Liver (tissue), 9 donors: ENCODE data around the gene AIMP1. TPM values are rescaled to one million over a fixed set of nuclear protein-coding genes. Genes with fewer than 3 reads are reported as not detected.
"Not testable (repeated sequence)": the region's sequence is repeated elsewhere in the genome, so short reads cannot be mapped to it uniquely, and the experiment has no call there.

ENCODE experiments used
- DNase-seq: peaks from one replicate; pipeline ENCODE4 v3.0.0-alpha.2; 2017; ENCODE audit warnings: low spot score
- H3K27ac ChIP-seq, 2 donors: one replicate each; pipeline ENCODE4 v1.7.0; 2013; ENCODE audit warnings: inconsistent platforms in 2 of 2, low read length in 2 of 2, control low read depth in 1 of 2, low read depth in 1 of 2, mild to moderate bottlenecking in 1 of 2
- H3K27me3 ChIP-seq, 4 donors: one replicate each; pipeline versions ENCODE4 v1.6.1 to v1.7.0; 2013; ENCODE audit warnings: low read length in 3 of 4, inconsistent platforms in 1 of 4, mild to moderate bottlenecking in 1 of 4, moderate library complexity in 1 of 4; ENCODE audit not compliant: control insufficient read depth in 4 of 4, insufficient read depth in 4 of 4
- H3K36me3 ChIP-seq, 4 donors: one replicate each; pipeline versions ENCODE4 v1.6.1 to v1.7.0; 2013; ENCODE audit warnings: low read length in 3 of 4, mild to moderate bottlenecking in 3 of 4, low read depth in 1 of 4, moderate library complexity in 1 of 4; ENCODE audit not compliant: control insufficient read depth in 4 of 4, insufficient read depth in 3 of 4
- H3K4me1 ChIP-seq, 4 donors: one replicate each; pipeline versions ENCODE4 v1.6.1 to v1.7.0; 2013; ENCODE audit warnings: low read length in 3 of 4, mild to moderate bottlenecking in 3 of 4, moderate library complexity in 1 of 4; ENCODE audit not compliant: control insufficient read depth in 4 of 4, insufficient read depth in 4 of 4
- H3K4me3 ChIP-seq, 3 donors: one replicate each; pipeline versions ENCODE4 v1.6.1 to v1.7.0; 2013; ENCODE audit warnings: low read length in 3 of 3, control low read depth in 1 of 3, low read depth in 1 of 3, mild to moderate bottlenecking in 1 of 3
- H3K9ac ChIP-seq, 2 donors: one replicate each; pipeline ENCODE4 v1.7.0; 2013; ENCODE audit warnings: low read length in 2 of 2, mild to moderate bottlenecking in 2 of 2, moderate library complexity in 2 of 2, control low read depth in 1 of 2, low read depth in 1 of 2
- H3K9me3 ChIP-seq, 4 donors: one replicate each; pipeline versions ENCODE4 v1.6.1 to v1.7.0; 2013; ENCODE audit warnings: low read length in 3 of 4; ENCODE audit not compliant: control insufficient read depth in 4 of 4
- EGR1 ChIP-seq, 2 donors: IDR thresholded peaks; 2 replicates each; pipeline ENCODE4 v1.6.1; 2016 to 2018; ENCODE audit warnings: antibody characterized with exemption in 2 of 2, low read depth in 2 of 2
- FOXA1 ChIP-seq: IDR thresholded peaks from 2 replicates; pipeline ENCODE4 v1.6.1; 2016; ENCODE audit warnings: antibody characterized with exemption
- GABPA ChIP-seq, 2 donors: IDR thresholded peaks in 1 of 2; conservative IDR thresholded peaks in 1 of 2; 2 replicates each; pipeline ENCODE4 v1.6.1; 2016; ENCODE audit warnings: antibody characterized with exemption in 2 of 2, mild to moderate bottlenecking in 1 of 2, moderate library complexity in 1 of 2
- HNF4A ChIP-seq, 2 donors: conservative IDR thresholded peaks; 2 replicates each; pipeline ENCODE4 v1.6.1; 2016; ENCODE audit warnings: antibody characterized with exemption in 2 of 2, mild to moderate bottlenecking in 2 of 2
- HNF4G ChIP-seq: IDR thresholded peaks from 2 replicates; pipeline ENCODE4 v1.6.1; 2016; ENCODE audit warnings: antibody characterized with exemption
- JUND ChIP-seq, 2 donors: IDR thresholded peaks; 2 replicates each; pipeline ENCODE4 v1.6.1; 2016; ENCODE audit warnings: antibody characterized with exemption in 2 of 2
- NR2F2 ChIP-seq: IDR thresholded peaks from 2 replicates; pipeline ENCODE4 v1.6.1; 2016; ENCODE audit warnings: antibody characterized with exemption
- RXRA ChIP-seq, 2 donors: IDR thresholded peaks; 2 replicates each; pipeline ENCODE4 v1.6.1; 2017 to 2018; ENCODE audit warnings: antibody characterized with exemption in 2 of 2, mild to moderate bottlenecking in 1 of 2
- SP1 ChIP-seq: IDR thresholded peaks from 2 replicates; pipeline ENCODE4 v1.6.1; 2018; ENCODE audit warnings: antibody characterized with exemption, mild to moderate bottlenecking
- YY1 ChIP-seq: IDR thresholded peaks from 2 replicates; pipeline ENCODE4 v1.6.1; 2016; ENCODE audit warnings: antibody characterized with exemption, mild to moderate bottlenecking
- ZBTB33 ChIP-seq: IDR thresholded peaks from 2 replicates; pipeline ENCODE4 v1.6.1; 2016; ENCODE audit warnings: antibody characterized with exemption
- WGBS: extraction: QIAGEN DNeasy Blood & Tissue Kit; methylation state at CpG from one replicate; pipeline ENCODE4 v1.1.7; 2013; 5-methylcytosine and 5-hydroxymethylcytosine counted together
- polyA plus RNA-seq, 2 donors: library from polyadenylated mRNA; stranded (reverse) in 1 of 2; unstranded in 1 of 2; fragments of 200-250 nt in 1 of 2; fragments of >200 nt in 1 of 2; fragmentation: Nextera tagmentation in 1 of 2; extraction: Ambion mirVana in 1 of 2; gene quantifications; one replicate each; pipeline versions ENCODE4 v1.2.1 to v1.2.3, GENCODE V29; 2013 to 2015
- total RNA-seq, 2 donors: library from RNA; depleted of rRNA; stranded (reverse); fragments of >200 nt; gene quantifications; one replicate each; pipeline ENCODE4 v1.2.3, GENCODE V29; 2014
- TF ChIP-seq, protein P1 (sequence below): IDR thresholded peaks from 2 replicates; pipeline ENCODE4 v1.6.1; 2016; ENCODE audit warnings: antibody characterized with exemption
- donor health status: healthy.
- donor health status: healthy.
- donor health status: healthy.
- donor health status: healthy.
- donor health status: healthy.

AIMP1 gene
- total and polyA plus RNA-seq, 4 donors, result 8.6 to 44.6 (median 10.5) TPM

- TF ChIP-seq ZBTB33, result no peak
These were observed 2.2 kb downstream of the AIMP1 start (continued) for GRCh38 chr4:106318511-106318910.

- Histone ChIP-seq H3K9me3 (no peaks in the 10 kb centered on the region), H3K27me3 (no peaks in the 10 kb centered on the region), H3K36me3 (peaks cover 0 to 3% (median 0%) of the 10 kb centered on the region in 4 donors), H3K27ac (no peak overlapping the region), H3K9ac (no peak overlapping the region), H3K4me1 (peaks cover 4 to 20% (median 18%) of the 10 kb centered on the region in 4 donors), H3K4me3 (no peak overlapping the region)
- DNase-seq, result no peak
- TF ChIP-seq ZBTB33 (no peak), FOXA1 (no peak), SP1 (no peak), EGR1 (IDR thresholded peaks at IDR 0.05; ENCODE audit: low read depth in 2 of 2) (no peak), YY1 (no peak), NR2F2 (no peak), HNF4G (no peak), HNF4A (conservative IDR thresholded peaks at IDR 0.05) (no peak), JUND (IDR thresholded peaks at IDR 0.05) (no peak), RXRA (IDR thresholded peaks at IDR 0.05) (no peak), GABPA (IDR thresholded peaks at IDR 0.05 in 1 of 2, conservative IDR thresholded peaks at IDR 0.05 in 1 of 2) (no peak)
- TF ChIP-seq, protein P1, sequence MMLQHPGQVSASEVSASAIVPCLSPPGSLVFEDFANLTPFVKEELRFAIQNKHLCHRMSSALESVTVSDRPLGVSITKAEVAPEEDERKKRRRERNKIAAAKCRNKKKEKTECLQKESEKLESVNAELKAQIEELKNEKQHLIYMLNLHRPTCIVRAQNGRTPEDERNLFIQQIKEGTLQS, result no peak
- 99% methylated on average over 1 of the region's 1 CpG for WGBS
These were observed 3.9 kb downstream of the AIMP1 start for GRCh38 chr4:106320235-106320634.

DNA sequence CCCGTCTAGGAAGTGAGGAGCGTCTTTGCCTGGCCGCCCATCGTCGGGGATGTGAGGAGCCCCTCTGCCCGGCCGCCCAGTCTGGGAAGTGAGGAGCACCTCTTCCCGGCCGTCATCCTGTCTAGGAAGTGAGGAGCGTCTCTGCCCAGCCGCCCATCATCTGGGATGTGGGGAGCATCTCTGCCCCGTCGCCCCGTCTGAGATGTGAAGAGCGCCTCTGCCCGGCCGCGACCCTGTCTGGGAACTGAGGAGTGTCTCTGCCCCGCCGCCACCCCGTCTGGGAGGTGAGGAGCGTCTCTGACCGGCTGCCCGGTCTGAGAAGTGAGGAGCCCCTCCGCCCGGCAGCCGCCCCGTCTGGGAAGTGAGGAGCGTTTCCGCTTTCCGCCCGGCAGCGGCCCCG lies 4.8 kb downstream of the AIMP1 start:
- not testable (repeated sequence) for DNase-seq

GRCh38 chr4:106321814-106322213 lies 5.5 kb downstream of the AIMP1 start:
- not testable (repeated sequence) for H3K36me3 ChIP-seq, H3K27me3 ChIP-seq, H3K9ac ChIP-seq, H3K4me3 ChIP-seq, H3K9me3 ChIP-seq, DNase-seq, H3K27ac ChIP-seq
- 81% methylated on average over 6 of the region's 6 CpGs for WGBS
- H3K4me1 ChIP-seq, result peaks cover 4 to 17% (median 16%) of the 10 kb centered on the region in 4 donors

More for the DNA sequence above, 4.8 kb downstream of the AIMP1 start:
- not testable (repeated sequence) for H3K27ac ChIP-seq, H3K27me3 ChIP-seq, H3K9me3 ChIP-seq, H3K36me3 ChIP-seq, H3K9ac ChIP-seq, H3K4me3 ChIP-seq
- H3K4me1 ChIP-seq, result peaks cover 4 to 17% (median 16%) of the 10 kb centered on the region in 4 donors
- 96% methylated on average over 34 of the region's 34 CpGs for WGBS
